Fibroblast of skin of back (primary cell): ENCODE results near the gene PTPRC. TPM values are rescaled to one million over a fixed set of nuclear protein-coding genes. Genes with fewer than 3 reads are reported as not detected.
"Not testable (repeated sequence)": the region's sequence is repeated elsewhere in the genome, so short reads cannot be mapped to it uniquely, and the experiment has no call there.

Experiments used
- DNase-seq: peaks from one replicate; pipeline ENCODE4 v3.0.0-alpha.2; 2013
- polyA plus RNA-seq, 2 experiments: library from polyadenylated mRNA; unstranded; fragments of 120-200 nt; gene quantifications; one replicate each; pipeline ENCODE4 v1.2.1, GENCODE V29; 2013; ENCODE audit not compliant: insufficient read length in 2 of 2

PTPRC gene
- 0.06 TPM for polyA plus RNA-seq (2013, experiment 1 of 2; ENCODE audit: insufficient read length)
- 0.14 TPM for polyA plus RNA-seq (2013, experiment 2 of 2; ENCODE audit: insufficient read length)

- no peak for DNase-seq
Observed at GRCh38 chr1:198638894-198639635, at the start of gene PTPRC. Gene PTPRC (plus strand): TSS chr1:198639040. CDS start chr1:198639269, 229 bp downstream.

- DNase-seq = no peak
Observed at GRCh38 chr1:198590454-198590853, 48.4 kb upstream of the PTPRC start.

GRCh38 chr1:198595765-198596164 is 43.1 kb upstream of the PTPRC start:
- DNase-seq = no peak

- no peak for DNase-seq
Observed at GRCh38 chr1:198597690-198598430, 41.0 kb upstream of the PTPRC start.

GRCh38 chr1:198598796-198599321 is 40.0 kb upstream of the PTPRC start:
- no peak for DNase-seq

GRCh38 chr1:198599749-198600148 is 39.1 kb upstream of the PTPRC start:
- no peak for DNase-seq

- DNase-seq = no peak
Observed at GRCh38 chr1:198600906-198601305, 37.9 kb upstream of the PTPRC start.

- not testable (repeated sequence) for DNase-seq
Observed at GRCh38 chr1:198601310-198601709, 37.5 kb upstream of the PTPRC start.

GRCh38 chr1:198601936-198602889 is 36.6 kb upstream of the PTPRC start:
- DNase-seq = peak; percentile 40

GRCh38 chr1:198604975-198605374 is 33.9 kb upstream of the PTPRC start:
- DNase-seq = no peak

GRCh38 chr1:198605406-198605805 is 33.4 kb upstream of the PTPRC start:
- DNase-seq = no peak

GRCh38 chr1:198606020-198606438 is 32.8 kb upstream of the PTPRC start:
- DNase-seq = peak; percentile 34

- no peak for DNase-seq
Observed at GRCh38 chr1:198607714-198608113, 31.1 kb upstream of the PTPRC start.

GRCh38 chr1:198610362-198610761 is 28.5 kb upstream of the PTPRC start:
- DNase-seq = no peak

- DNase-seq = no peak
Observed at GRCh38 chr1:198611219-198611618, 27.6 kb upstream of the PTPRC start.

- no peak for DNase-seq
Observed at GRCh38 chr1:198612471-198613260, 26.2 kb upstream of the PTPRC start.

GRCh38 chr1:198617406-198617805 is 21.4 kb upstream of the PTPRC start:
- peak; percentile 54 for DNase-seq

GRCh38 chr1:198619375-198620140 is 19.3 kb upstream of the PTPRC start:
- no peak for DNase-seq

GRCh38 chr1:198620218-198620617 is 18.6 kb upstream of the PTPRC start:
- no peak for DNase-seq

GRCh38 chr1:198620951-198621824 is 17.7 kb upstream of the PTPRC start:
- no peak for DNase-seq
